Calu3 (cell line): ENCODE data around the gene VWF. TPM values are rescaled to one million over a fixed set of nuclear protein-coding genes. Genes with fewer than 3 reads are reported as not detected.
"Not testable (repeated sequence)": the region's sequence is repeated elsewhere in the genome, so short reads cannot be mapped to it uniquely, and the experiment has no call there.

ENCODE experiments used
- BruUV-seq: library from RNA; stranded (reverse); fragments of 400-500 nt; replicated peaks from 2 replicates; lab custom pipeline; 2021; lab: Mats Ljungman, UMichigan
- CTCF ChIA-PET: fragments of 300-600 bp; sonication (Branson Sonifier 250); formaldehyde crosslinking; loops from one replicate; lab custom pipeline; 2022; ENCODE audit warnings: antibody characterized with exemption; lab: Charles Lee
- DNase-seq: peaks from one replicate; pipeline ENCODE4 v3.0.0; 2022
- H3K27ac Mint-ChIP-seq: one replicate; pipeline ENCODE4 v1.8.0; 2022; ENCODE audit warnings: mixed read lengths; ENCODE audit not compliant: unreplicated experiment
- H3K27me3 Mint-ChIP-seq: one replicate; pipeline ENCODE4 v1.8.0; 2022; ENCODE audit warnings: mixed read lengths; ENCODE audit not compliant: unreplicated experiment
- H3K36me3 Mint-ChIP-seq: one replicate; pipeline ENCODE4 v1.8.0; 2022; ENCODE audit warnings: mild to moderate bottlenecking, moderate library complexity, mixed read lengths; ENCODE audit not compliant: insufficient read depth, unreplicated experiment
- H3K4me1 Mint-ChIP-seq: one replicate; pipeline ENCODE4 v1.8.0; 2022; ENCODE audit warnings: mild to moderate bottlenecking, low read depth, mixed read lengths; ENCODE audit not compliant: unreplicated experiment
- H3K4me3 Mint-ChIP-seq: one replicate; pipeline ENCODE4 v1.8.0; 2022; ENCODE audit warnings: mild to moderate bottlenecking, low read depth, moderate library complexity, mixed read lengths; ENCODE audit not compliant: unreplicated experiment
- H3K9me3 Mint-ChIP-seq: one replicate; pipeline ENCODE4 v1.8.0; 2022; ENCODE audit warnings: low read depth, mixed read lengths; ENCODE audit not compliant: unreplicated experiment
- intact Hi-C: fragments of 100-400 bp; cut with micrococcal nuclease; formaldehyde crosslinking; loops from one replicate; pipeline ENCODE4 v1.10.0; 2022; ENCODE audit not compliant: unreplicated experiment
- total RNA-seq: library from RNA; stranded (reverse); gene quantifications from 2 replicates; pipeline ENCODE4 v1.2.3, GENCODE V29; 2022
- TF ChIP-seq, protein P1 (sequence below): fragments of 200-600 bp; IDR thresholded peaks from one replicate; pipeline ENCODE4 v1.8.0; 2022; ENCODE audit warnings: antibody characterized with exemption; ENCODE audit not compliant: unreplicated experiment

VWF gene
- total RNA-seq, 1 experiment from 2014 or later = not detected

DNA sequence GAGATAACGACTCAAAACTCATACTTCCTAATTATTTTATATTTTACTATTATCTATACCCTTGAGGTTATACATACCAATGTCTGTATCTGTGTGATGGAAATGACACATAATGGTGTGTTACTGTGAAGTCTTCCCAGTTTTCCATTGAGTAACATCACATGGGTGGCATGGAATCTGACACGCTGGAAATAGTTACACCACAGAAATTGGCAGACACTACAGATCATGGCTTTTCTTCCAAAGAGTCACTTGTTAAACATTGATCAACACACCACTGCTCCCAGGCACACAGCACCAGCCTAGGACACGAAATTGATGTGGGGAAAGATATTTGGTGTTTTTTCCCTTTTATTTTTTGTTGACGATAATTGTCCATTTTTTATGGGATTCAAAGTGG is 33.0 kb upstream of the VWF start:
- intact Hi-C loops = no loop called here
- H3K27ac Mint-ChIP-seq = no peak overlapping the region
- H3K27me3 Mint-ChIP-seq = no peaks in the 10 kb centered on the region
- H3K4me3 Mint-ChIP-seq = no peak overlapping the region
- DNase-seq = no peak
- H3K4me1 Mint-ChIP-seq = no peaks in the 10 kb centered on the region
- H3K36me3 Mint-ChIP-seq = no peaks in the 10 kb centered on the region
- H3K9me3 Mint-ChIP-seq = no peaks in the 10 kb centered on the region
- CTCF ChIA-PET = no interaction called here
- no TSS peak for BruUV-seq
- TF ChIP-seq, protein P1, sequence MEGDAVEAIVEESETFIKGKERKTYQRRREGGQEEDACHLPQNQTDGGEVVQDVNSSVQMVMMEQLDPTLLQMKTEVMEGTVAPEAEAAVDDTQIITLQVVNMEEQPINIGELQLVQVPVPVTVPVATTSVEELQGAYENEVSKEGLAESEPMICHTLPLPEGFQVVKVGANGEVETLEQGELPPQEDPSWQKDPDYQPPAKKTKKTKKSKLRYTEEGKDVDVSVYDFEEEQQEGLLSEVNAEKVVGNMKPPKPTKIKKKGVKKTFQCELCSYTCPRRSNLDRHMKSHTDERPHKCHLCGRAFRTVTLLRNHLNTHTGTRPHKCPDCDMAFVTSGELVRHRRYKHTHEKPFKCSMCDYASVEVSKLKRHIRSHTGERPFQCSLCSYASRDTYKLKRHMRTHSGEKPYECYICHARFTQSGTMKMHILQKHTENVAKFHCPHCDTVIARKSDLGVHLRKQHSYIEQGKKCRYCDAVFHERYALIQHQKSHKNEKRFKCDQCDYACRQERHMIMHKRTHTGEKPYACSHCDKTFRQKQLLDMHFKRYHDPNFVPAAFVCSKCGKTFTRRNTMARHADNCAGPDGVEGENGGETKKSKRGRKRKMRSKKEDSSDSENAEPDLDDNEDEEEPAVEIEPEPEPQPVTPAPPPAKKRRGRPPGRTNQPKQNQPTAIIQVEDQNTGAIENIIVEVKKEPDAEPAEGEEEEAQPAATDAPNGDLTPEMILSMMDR = no peak

DNA sequence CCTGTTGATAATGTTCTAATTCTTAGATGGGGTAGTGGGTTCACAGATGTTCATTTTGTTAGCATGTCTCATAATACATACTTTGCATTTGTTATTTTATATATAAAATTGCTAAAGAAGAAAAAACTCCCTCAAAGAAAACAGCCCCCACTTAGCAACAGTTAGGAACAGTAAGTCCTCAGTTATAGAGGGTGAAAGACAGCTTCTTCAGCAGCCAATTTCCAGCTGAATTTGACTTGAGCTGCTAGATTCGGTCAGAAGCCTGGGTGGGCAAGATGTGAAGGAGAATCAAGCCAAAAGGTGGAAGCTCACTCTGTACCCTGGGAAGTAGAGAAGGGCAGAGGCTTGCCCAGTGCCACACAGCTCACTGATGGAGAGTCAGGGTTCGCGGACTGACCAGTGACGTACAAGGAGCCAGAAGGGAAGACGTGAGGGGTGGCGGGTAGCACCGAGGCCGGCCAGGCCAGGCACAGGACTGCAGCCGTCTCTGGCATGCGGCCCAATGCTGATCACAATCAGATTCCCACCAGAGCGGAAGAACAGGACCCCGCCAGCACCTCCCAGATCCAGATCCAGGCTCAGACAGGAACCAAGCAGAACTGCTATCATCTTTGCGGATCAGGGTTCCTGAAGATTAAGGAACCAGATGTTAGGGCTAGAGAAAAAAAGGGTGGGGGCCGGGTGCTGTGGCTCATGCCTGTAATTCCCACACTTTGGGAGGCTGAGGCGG is 30.4 kb upstream of the VWF start:
- H3K4me1 Mint-ChIP-seq = no peaks in the 10 kb centered on the region
- BruUV-seq = no TSS peak
- H3K27me3 Mint-ChIP-seq = no peaks in the 10 kb centered on the region
- H3K9me3 Mint-ChIP-seq = no peaks in the 10 kb centered on the region
- no peak for DNase-seq
- H3K36me3 Mint-ChIP-seq = no peaks in the 10 kb centered on the region
- CTCF ChIA-PET = no interaction called here
- TF ChIP-seq, protein P1 = no peak
- no peak overlapping the region for H3K27ac Mint-ChIP-seq
- no peak overlapping the region for H3K4me3 Mint-ChIP-seq
- intact Hi-C loops = no loop called here

DNA sequence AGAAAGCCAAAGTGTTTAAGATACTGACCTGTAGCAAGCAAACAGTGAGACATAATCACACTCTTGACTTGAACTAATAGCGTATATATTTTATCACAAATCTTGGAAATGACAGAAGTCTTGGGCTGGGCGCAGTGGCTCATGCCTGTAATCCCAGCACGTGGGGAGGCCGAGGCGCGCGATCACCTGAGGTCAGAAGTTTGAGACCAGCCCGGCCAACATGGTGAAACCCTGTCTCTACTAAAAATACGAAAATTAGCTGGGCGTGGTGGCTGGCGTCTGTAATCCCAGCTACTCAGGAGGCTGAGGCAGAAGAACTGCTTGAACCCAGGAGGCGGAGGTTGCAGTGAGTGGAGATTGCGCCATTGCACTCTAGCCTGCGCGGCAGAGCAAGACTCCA is 24.3 kb upstream of the VWF start:
- intact Hi-C loops, H3K4me1 Mint-ChIP-seq, DNase-seq, BruUV-seq, H3K27ac Mint-ChIP-seq, CTCF ChIA-PET, H3K9me3 Mint-ChIP-seq, H3K4me3 Mint-ChIP-seq, H3K36me3 Mint-ChIP-seq: not testable (repeated sequence)
- peaks cover 14% of the 10 kb centered on the region for H3K27me3 Mint-ChIP-seq

DNA sequence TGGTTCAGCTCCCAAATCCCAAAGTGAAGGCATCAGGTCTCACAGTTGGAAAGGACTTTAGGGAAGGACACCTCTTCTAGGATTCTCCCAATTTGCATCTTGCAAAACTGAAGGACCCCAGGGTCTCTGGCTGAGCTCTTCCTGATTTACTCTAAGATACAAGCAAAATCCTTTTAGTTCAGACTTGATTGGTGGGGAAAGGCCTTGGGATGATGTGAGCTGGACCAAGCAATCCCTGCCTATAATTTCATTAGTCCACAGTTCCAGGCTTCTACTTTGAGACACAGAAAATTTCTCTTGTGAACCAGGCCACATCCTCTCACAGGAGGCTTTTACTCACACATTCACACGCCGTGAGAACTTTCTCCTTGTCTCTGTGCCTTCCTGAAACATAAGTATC is 23.6 kb upstream of the VWF start:
- TF ChIP-seq, protein P1 = no peak
- no peak overlapping the region for H3K27ac Mint-ChIP-seq
- H3K27me3 Mint-ChIP-seq = peaks cover 14% of the 10 kb centered on the region
- H3K4me3 Mint-ChIP-seq = no peak overlapping the region
- BruUV-seq = no TSS peak
- no peaks in the 10 kb centered on the region for H3K4me1 Mint-ChIP-seq
- no peaks in the 10 kb centered on the region for H3K36me3 Mint-ChIP-seq
- no peaks in the 10 kb centered on the region for H3K9me3 Mint-ChIP-seq
- CTCF ChIA-PET = no interaction called here
- no peak for DNase-seq
- intact Hi-C loops = no loop called here

DNA sequence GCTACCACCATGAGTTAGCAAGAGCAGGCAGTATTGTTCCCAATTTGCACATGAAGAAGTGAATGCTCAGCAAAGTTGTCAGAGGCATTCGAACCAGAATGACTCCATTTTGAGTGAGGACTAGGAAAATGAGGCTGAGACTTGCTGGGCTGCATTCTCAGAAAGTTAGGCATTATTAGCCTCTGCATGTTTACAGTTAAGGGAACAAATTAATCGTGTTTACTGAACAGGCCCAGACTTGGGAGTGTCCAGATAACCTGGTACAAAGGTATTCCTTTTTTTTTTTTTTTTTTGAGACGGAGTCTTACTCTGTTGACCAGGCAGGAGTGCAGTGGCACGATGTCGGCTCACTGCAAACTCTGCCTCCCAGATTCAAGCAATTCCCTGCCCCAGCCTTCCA is 22.5 kb upstream of the VWF start:
- Mint-ChIP-seq H3K9me3 (no peaks in the 10 kb centered on the region), H3K4me3 (no peak overlapping the region), H3K27me3 (peaks cover 14% of the 10 kb centered on the region), H3K36me3 (no peaks in the 10 kb centered on the region), H3K4me1 (no peaks in the 10 kb centered on the region), H3K27ac (no peak overlapping the region)
- DNase-seq = no peak
- CTCF ChIA-PET = no interaction called here
- intact Hi-C loops = no loop called here
- TF ChIP-seq, protein P1 = no peak
- BruUV-seq = no TSS peak
